ENCODE results near the gene SLF1. TPM values are rescaled to one million over a fixed set of nuclear protein-coding genes. Genes with fewer than 3 reads are reported as not detected.

The SLF1 gene
- total RNA-seq, 4 donors from 2014 or later: 6.7 to 8.4 (median 7.5) TPM

DNA sequence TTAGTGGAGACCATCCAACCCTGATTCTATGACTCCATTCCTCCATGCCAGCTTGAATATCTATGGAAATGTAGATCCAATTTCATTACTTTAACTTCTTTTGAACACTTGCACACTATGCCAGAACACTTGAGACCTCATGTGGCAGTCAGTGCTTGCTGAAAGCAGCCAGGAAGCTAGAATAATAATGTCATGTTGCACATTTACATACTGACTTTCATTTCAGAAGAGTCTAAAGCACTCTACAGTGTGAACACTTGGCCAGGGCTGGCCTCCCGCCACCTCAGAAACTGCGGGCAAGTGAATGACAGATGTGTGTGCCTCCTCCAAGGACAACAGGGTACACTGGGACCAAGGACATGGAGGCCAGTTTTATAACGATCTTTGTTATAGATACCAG, 97.3 kb downstream of the SLF1 start:
- Histone ChIP-seq H3K9me3 (no peaks in the 10 kb centered on the region), H3K27me3 (no peaks in the 10 kb centered on the region), H3K4me3 (no peak overlapping the region), H3K4me1 (no peaks in the 10 kb centered on the region), H3K36me3 (peaks cover 0 to 16% (median 0%) of the 10 kb centered on the region in 3 donors), H3K27ac (no peak overlapping the region)
- DNase-seq (ENCODE audit: low spot score in 2 of 2): no peak
- TF ChIP-seq POLR2A (IDR thresholded peaks at IDR 0.05): no peak
- no peak for TF ChIP-seq CTCF (IDR thresholded peaks at IDR 0.05)
- no peak for TF ChIP-seq EP300 (IDR thresholded peaks at IDR 0.05)
- WGBS, 2 donors: 88 to 92% methylated on average over 3 of the region's 3 CpGs

- no peaks in the 10 kb centered on the region for H3K27me3 ChIP-seq
- DNase-seq (ENCODE audit: low spot score in 2 of 2): no peak
- no peak overlapping the region for H3K27ac ChIP-seq
- no peak overlapping the region for H3K4me3 ChIP-seq
- TF ChIP-seq POLR2A (IDR thresholded peaks at IDR 0.05) (no peak), CTCF (IDR thresholded peaks at IDR 0.05) (no peak), EP300 (IDR thresholded peaks at IDR 0.05) (no peak)
- no peaks in the 10 kb centered on the region for H3K36me3 ChIP-seq
- H3K9me3 ChIP-seq: no peaks in the 10 kb centered on the region
- no peaks in the 10 kb centered on the region for H3K4me1 ChIP-seq
- WGBS, 2 donors: 78 to 79% methylated on average over 1 of the region's 1 CpG
Observed at GRCh38 chr5:94725142-94725541, 106.7 kb downstream of the SLF1 start.

DNA sequence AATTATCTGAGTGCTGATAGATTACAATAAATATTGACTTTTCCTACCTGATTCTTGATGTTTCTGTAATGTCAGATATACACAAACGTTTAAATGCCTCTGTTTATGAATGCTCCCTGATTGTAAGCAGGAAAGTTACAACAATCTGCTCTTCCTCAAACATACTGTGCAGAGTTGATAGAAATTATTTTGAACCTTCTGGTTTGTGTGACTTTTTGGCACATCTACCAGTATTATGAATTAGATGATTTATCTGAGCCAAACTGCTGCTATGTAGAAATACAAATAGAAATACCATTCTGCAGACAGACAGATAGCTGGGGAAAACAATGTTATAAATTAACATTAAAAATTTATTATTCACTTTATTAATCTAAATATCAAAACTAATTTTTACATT, 113.0 kb downstream of the SLF1 start:
- no peak for DNase-seq (ENCODE audit: low spot score in 2 of 2)
- WGBS, 2 donors: 44 to 46% methylated on average over 1 of the region's 1 CpG
- TF ChIP-seq POLR2A (IDR thresholded peaks at IDR 0.05) (no peak), EP300 (IDR thresholded peaks at IDR 0.05) (no peak), CTCF (IDR thresholded peaks at IDR 0.05) (no peak)
- no peaks in the 10 kb centered on the region for H3K27me3 ChIP-seq
- no peaks in the 10 kb centered on the region for H3K9me3 ChIP-seq
- H3K4me1 ChIP-seq: no peaks in the 10 kb centered on the region
- H3K27ac ChIP-seq: no peak overlapping the region
- no peak overlapping the region for H3K4me3 ChIP-seq
- H3K36me3 ChIP-seq: no peaks in the 10 kb centered on the region

- Histone ChIP-seq H3K27ac (no peak overlapping the region), H3K27me3 (no peaks in the 10 kb centered on the region), H3K4me1 (no peaks in the 10 kb centered on the region), H3K36me3 (no peaks in the 10 kb centered on the region), H3K9me3 (no peaks in the 10 kb centered on the region), H3K4me3 (no peak overlapping the region)
- WGBS, 2 donors: 79 to 89% methylated on average over 1 of the region's 1 CpG
- no peak for DNase-seq (ENCODE audit: low spot score in 2 of 2)
- no peak for TF ChIP-seq EP300 (IDR thresholded peaks at IDR 0.05)
- no peak for TF ChIP-seq CTCF (IDR thresholded peaks at IDR 0.05)
- no peak for TF ChIP-seq POLR2A (IDR thresholded peaks at IDR 0.05)
Observed at GRCh38 chr5:94736498-94736897, 118.0 kb downstream of the SLF1 start.

GRCh38 chr5:94740286-94740685, 121.8 kb downstream of the SLF1 start:
- WGBS, 2 donors: 54 to 56% methylated on average over 2 of the region's 2 CpGs
- H3K27ac ChIP-seq: no peak overlapping the region
- H3K9me3 ChIP-seq: no peaks in the 10 kb centered on the region
- no peak overlapping the region for H3K4me3 ChIP-seq
- H3K27me3 ChIP-seq: no peaks in the 10 kb centered on the region
- no peak for TF ChIP-seq CTCF (IDR thresholded peaks at IDR 0.05)
- no peak for TF ChIP-seq EP300 (IDR thresholded peaks at IDR 0.05)
- TF ChIP-seq POLR2A (IDR thresholded peaks at IDR 0.05): no peak
- no peak for DNase-seq (ENCODE audit: low spot score in 2 of 2)
- H3K36me3 ChIP-seq: no peaks in the 10 kb centered on the region
- H3K4me1 ChIP-seq: no peaks in the 10 kb centered on the region
